Measurements from ENCODE around the gene ABT1.

GRCh38 chr6:26577720-26578072 lies 19.1 kb upstream of the ABT1 start:
- TF ChIP-seq EZH2 (IDR thresholded peaks at IDR 0.05; ENCODE audit: insufficient read depth, poor library complexity, severe bottlenecking) (no peak), EZH2phosphoT487 (IDR thresholded peaks at IDR 0.05; ENCODE audit: insufficient read depth, low read depth) (no peak)

All from GM23248 (cell line).